ENCODE results near the gene KLHDC3.

The KLHDC3 gene

DNA sequence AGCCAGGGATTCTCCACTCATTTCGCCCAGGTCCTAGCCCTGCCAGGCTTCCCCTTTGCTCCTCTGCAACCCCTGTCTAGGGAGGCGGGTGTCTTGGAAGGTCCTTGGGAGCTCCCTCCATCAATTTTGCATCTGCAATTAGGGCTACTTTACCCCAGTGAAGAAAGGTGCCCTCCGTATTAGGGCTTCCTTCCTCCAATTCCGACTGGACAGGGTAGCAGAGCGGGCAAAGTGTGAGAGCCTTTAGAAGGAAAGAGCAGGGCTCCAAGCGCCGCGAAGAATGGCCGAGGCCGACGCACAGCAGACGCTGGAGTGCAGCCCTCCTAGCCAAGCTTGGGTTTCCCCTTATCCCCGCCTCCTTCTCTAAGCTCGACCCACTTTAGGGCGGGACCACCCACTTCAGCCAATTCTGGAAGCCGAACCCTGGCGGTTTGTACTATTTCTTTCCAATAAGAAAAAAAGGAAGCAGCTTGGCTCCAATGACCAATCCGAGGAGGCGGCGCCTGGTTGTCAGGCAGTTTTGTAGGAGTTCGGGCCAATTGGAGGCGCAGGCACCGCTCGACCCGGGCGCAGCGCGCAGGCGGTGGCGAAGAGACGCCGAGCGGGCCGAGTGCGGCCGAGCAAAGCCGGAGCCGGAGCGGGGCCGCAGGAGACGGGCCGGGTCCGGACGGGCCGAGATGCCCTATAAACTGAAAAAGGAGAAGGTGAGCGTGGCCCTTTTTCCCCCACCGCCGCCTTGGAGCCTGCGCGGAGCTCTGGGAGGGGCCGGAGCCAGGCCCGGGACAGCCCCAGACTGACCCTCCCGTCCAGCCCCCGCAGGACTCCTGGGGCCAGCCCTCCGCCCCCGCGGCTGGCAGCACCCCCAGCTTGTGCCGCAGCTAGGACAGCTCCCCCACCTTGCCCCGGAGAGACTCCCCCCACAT, 29.8 kb upstream of the KLHDC3 start, which contains the start of gene PPP2R5D:
PPP2R5D (plus strand) TSS at position 570 of the 923 bp plus-strand sequence; CDS start at position 678, 108 bp downstream.
- no peaks in the 10 kb centered on the region for H3K27me3 ChIP-seq (ENCODE audit: control insufficient read depth, low read length)
- H3K9me2 ChIP-seq (replicated peaks; ENCODE audit: control insufficient read depth, low read length): no peaks in the 10 kb centered on the region
- peak within 1 kb of the TSS; percentile 22; the same call in 1 of the 2 replicates for H3K27ac ChIP-seq (ENCODE audit: low read depth, low read length)
- peaks cover 31% of the 10 kb centered on the region for H3K4me1 ChIP-seq (ENCODE audit: control insufficient read depth, low read length)
- peak within 1 kb of the TSS; percentile 99 for H3K4me2 ChIP-seq (ENCODE audit: low read length)
- H3K36me3 ChIP-seq (ENCODE audit: control insufficient read depth, low read length): peaks cover 3% of the 10 kb centered on the region; the same call in 1 of the 2 replicates
- no peaks in the 10 kb centered on the region for H4K20me1 ChIP-seq (ENCODE audit: control insufficient read depth, insufficient read depth, low read depth, low read length)
- H3K79me2 ChIP-seq (ENCODE audit: control insufficient read depth, low read length): peaks cover 37% of the 10 kb centered on the region
- H3K4me3 ChIP-seq (ENCODE audit: low read length): peak within 1 kb of the TSS; percentile 89
- H3F3A ChIP-seq (ENCODE audit: control insufficient read depth, insufficient read depth): peaks cover 4% of the 10 kb centered on the region; the same call in 1 of the 2 replicates
- no peaks in the 10 kb centered on the region for H3K9me3 ChIP-seq (ENCODE audit: control insufficient read depth, insufficient read depth, low read length)
- no peak for TF ChIP-seq EZH2phosphoT487 (IDR thresholded peaks at IDR 0.05; ENCODE audit: borderline replicate concordance, low read length)
- TF ChIP-seq, protein P1, sequence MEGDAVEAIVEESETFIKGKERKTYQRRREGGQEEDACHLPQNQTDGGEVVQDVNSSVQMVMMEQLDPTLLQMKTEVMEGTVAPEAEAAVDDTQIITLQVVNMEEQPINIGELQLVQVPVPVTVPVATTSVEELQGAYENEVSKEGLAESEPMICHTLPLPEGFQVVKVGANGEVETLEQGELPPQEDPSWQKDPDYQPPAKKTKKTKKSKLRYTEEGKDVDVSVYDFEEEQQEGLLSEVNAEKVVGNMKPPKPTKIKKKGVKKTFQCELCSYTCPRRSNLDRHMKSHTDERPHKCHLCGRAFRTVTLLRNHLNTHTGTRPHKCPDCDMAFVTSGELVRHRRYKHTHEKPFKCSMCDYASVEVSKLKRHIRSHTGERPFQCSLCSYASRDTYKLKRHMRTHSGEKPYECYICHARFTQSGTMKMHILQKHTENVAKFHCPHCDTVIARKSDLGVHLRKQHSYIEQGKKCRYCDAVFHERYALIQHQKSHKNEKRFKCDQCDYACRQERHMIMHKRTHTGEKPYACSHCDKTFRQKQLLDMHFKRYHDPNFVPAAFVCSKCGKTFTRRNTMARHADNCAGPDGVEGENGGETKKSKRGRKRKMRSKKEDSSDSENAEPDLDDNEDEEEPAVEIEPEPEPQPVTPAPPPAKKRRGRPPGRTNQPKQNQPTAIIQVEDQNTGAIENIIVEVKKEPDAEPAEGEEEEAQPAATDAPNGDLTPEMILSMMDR (IDR thresholded peaks at IDR 0.05; ENCODE audit: low read depth, low read length, poor library complexity, severe bottlenecking): no peak

DNA sequence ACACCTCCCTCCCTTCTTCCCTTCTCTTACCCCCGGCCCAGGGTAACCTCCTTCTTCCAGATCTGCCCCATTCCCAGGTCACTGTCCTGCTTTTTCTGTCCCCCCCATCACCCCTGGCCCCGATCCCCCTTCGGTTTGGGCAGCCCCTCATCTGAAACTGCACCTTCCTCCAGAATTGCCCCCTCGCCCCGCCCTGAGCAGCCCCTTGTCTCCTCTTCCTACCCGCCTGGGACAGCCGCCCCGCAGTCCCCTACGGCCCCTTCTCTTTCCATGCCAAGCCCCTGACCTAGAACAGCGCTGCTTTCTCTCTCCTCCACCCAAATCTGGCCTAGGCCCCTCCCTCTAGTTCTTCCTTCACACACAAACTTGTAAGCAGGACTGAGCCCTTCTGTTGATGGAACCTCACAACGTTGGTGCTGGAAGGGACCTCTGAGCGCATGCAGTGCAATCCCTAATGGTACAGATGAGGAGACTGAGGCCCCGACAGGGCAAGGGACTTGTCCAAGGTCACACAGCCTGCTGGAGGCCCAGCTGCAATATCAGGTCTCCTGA, 29.0 kb upstream of the KLHDC3 start:
- Histone ChIP-seq H4K20me1 (ENCODE audit: control insufficient read depth, insufficient read depth, low read depth, low read length) (no peaks in the 10 kb centered on the region), H3K79me2 (ENCODE audit: control insufficient read depth, low read length) (peaks cover 29% of the 10 kb centered on the region), H3K4me3 (ENCODE audit: low read length) (peak overlapping the region; percentile 89), H3K9me3 (ENCODE audit: control insufficient read depth, insufficient read depth, low read length) (no peaks in the 10 kb centered on the region), H3K9me2 (replicated peaks; ENCODE audit: control insufficient read depth, low read length) (no peaks in the 10 kb centered on the region), H3K27ac (ENCODE audit: low read depth, low read length) (peak overlapping the region; percentile 22; the same call in 1 of the 2 replicates), H3K36me3 (ENCODE audit: control insufficient read depth, low read length) (peaks cover 10% of the 10 kb centered on the region), H3F3A (ENCODE audit: control insufficient read depth, insufficient read depth) (peaks cover 4% of the 10 kb centered on the region; the same call in 1 of the 2 replicates), H3K4me2 (ENCODE audit: low read length) (peak overlapping the region; percentile 89), H3K27me3 (ENCODE audit: control insufficient read depth, low read length) (no peaks in the 10 kb centered on the region), H3K4me1 (ENCODE audit: control insufficient read depth, low read length) (peaks cover 24% of the 10 kb centered on the region)
- TF ChIP-seq, protein P1 (IDR thresholded peaks at IDR 0.05; ENCODE audit: low read depth, low read length, poor library complexity, severe bottlenecking): no peak
- TF ChIP-seq EZH2phosphoT487 (IDR thresholded peaks at IDR 0.05; ENCODE audit: borderline replicate concordance, low read length): no peak

DNA sequence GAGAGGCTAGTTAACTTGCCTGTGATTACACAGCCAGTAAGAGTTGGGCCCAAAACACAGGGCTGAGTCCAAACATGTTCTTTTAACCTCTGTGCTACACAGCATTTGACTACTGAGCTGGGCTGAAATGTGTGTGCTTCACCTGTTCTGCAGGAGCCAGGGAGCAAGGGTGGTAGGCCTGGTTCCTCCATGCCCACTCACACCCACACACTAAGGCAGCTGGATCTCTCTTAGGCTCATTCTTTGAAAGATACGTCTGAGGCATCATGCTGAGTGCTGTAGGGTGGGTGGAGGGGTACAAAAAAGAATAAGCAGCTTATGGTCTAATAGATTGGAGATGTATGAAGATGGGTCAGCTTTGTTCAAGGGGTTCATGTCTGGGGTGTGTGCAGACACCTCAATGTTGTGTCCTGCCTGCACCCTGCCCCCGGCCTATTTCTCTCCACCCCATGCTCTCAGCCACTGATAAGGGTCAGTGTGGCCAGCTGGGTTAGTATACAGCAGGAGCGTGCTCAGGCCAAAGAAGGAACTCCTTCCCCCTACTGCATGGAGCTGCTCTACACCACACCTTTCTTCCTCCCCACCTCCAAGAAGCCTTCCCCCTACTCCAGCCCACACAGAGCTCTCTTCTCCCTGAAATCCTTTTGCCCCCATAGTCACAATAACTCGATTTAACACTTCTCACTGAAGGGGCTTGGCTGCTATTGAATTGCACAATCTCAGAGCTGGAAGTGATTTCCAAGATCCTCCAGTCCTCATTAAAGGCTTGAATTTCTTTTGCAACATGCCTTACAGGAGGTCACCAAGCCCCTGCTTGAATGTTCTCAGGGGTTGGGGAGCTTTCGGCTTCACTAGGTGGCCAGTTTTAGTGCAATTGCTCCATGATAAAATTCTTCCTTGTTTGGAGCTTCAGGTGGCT, 26.3 kb upstream of the KLHDC3 start:
- no peaks in the 10 kb centered on the region for H3F3A ChIP-seq (ENCODE audit: control insufficient read depth, insufficient read depth)
- no peaks in the 10 kb centered on the region for H3K9me3 ChIP-seq (ENCODE audit: control insufficient read depth, insufficient read depth, low read length)
- no peaks in the 10 kb centered on the region for H3K9me2 ChIP-seq (replicated peaks; ENCODE audit: control insufficient read depth, low read length)
- H3K27me3 ChIP-seq (ENCODE audit: control insufficient read depth, low read length): no peaks in the 10 kb centered on the region
- peaks cover 23% of the 10 kb centered on the region for H3K36me3 ChIP-seq (ENCODE audit: control insufficient read depth, low read length)
- H3K4me3 ChIP-seq (ENCODE audit: low read length): no peak overlapping the region
- no peak for TF ChIP-seq EZH2phosphoT487 (IDR thresholded peaks at IDR 0.05; ENCODE audit: borderline replicate concordance, low read length)
- TF ChIP-seq, protein P1 (IDR thresholded peaks at IDR 0.05; ENCODE audit: low read depth, low read length, poor library complexity, severe bottlenecking): no peak
- H3K27ac ChIP-seq (ENCODE audit: low read depth, low read length): no peak overlapping the region
- peaks cover 17% of the 10 kb centered on the region for H3K4me1 ChIP-seq (ENCODE audit: control insufficient read depth, low read length)
- H3K4me2 ChIP-seq (ENCODE audit: low read length): no peak overlapping the region
- peaks cover 29% of the 10 kb centered on the region for H3K79me2 ChIP-seq (ENCODE audit: control insufficient read depth, low read length)
- H4K20me1 ChIP-seq (ENCODE audit: control insufficient read depth, insufficient read depth, low read depth, low read length): no peaks in the 10 kb centered on the region

Data from DOHH2 (cell line).